ENCODE data around the gene RSPH6A.

Gene RSPH6A

DNA sequence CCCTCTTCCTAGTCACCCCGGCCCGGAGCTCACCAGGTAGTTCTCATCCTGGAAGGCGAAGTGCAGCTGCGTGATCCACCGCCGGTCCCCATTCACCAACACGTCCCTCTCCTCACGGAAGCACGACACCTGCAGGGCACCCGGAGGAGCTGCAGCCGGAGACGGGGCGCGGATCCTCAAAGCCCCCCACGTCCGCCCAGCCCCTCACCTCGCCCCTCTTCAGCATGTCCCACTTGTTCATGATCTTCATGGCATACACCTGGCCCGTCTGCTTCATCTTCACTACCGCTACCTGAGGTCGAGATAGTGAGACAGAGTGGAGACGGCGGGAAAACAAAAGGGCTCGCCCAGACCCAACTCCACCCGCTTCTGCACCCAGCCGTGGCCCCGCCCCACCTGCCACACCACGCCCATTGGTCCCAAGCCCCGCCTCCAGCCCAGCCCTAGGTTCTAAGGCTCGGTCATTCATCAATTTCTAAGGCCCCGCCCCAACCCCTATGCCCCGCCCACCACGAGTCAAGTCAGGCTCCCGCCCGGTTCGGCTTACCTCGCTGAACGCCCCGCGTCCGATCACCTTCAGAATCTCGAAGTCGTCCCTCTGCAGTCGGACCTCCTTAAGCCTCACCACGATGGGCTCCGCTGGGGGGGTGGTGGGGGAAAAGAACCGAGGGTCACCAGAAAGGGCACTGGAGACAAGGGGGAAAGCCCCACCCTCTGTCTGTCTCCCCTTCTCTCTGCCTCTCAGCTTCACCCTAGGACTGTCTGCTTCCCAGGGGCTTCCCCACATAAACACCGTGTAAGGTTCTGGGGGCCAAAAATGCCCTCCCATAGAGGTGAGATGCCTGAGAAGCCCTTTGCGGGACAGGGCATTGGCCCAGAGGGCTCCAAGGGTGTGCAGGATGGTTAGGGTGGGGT is 35.6 kb downstream of the RSPH6A start:
- peak; percentile 35 for DNase-seq

DNA sequence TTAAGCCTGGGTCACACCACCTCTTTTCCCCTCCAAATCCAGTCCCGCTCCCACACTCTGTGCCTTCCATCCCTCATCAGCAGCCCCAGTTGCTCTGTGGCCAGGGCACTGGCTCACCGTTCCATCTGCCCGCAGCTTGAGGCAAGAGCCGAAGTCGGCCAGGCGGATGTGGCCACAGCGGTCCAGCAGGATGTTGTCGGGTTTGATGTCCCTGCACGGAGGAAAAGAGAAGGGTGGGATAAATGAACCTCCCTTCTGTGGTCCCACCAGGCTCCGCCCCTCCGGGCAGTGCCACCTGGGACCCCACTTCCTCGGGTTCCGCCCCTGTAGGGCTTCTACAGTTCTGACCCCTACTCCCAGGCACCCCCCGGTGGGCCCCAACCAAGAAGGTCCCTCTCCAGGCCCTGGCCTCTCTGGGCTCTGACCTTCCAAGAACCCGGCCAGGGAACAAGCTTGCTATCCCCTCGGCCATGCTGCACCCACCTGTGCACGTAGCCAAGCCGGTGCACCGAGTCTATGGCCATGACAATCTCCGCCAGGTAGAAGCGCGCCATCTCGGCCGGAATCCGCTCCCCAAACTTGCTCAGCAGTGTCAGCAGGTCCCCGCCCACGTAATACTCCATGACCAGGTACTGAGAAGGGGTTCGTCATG is 37.0 kb downstream of the RSPH6A start:
- no peak for DNase-seq

DNA sequence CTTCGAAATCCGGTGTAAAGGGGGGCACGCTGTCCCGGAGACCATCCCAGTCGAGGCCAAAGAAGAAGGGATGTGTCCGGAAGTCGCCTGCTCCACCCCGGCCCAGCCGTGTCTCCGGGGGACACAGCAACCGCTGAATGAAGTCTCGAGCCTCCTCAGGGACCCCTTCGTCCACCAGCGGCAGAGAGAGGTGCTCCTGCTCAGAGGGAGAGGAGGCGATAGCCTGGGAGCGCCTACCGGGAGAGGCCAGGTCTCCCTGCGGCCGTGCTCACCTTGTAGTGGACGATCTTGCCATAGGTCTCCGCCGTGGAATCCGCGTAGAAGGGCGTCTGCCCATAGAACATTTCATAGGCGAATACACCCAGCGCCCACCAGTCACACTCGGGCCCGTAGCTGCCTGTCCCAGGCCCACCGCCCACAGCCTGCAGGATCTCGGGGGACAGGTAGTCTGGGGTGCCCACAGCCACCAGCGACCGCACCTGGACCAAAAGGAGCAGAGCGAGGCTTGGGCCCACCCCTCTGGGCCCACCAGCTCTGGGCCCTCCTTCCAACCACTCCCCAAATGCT is 37.6 kb downstream of the RSPH6A start:
- no peak for DNase-seq

DNA sequence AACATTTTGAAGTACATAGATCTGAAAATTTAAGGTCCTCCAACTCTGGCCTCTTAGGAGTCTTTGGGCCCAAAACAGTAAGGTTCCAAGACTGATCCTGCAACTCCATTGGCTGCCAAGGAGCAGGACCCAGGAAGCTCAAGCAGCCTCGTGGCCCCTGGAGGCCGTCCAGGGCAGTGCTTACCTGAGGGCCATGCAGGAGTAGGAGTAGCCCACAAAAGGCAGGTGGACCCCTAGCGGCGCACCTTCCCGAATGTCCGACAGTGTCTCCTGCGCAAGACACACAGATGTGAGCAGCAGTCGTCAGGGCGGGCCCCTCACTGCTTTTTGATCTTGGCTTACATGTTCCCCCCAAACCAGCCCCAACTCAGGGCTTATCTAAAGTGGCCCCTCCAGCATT is 40.3 kb downstream of the RSPH6A start:
- no peak for DNase-seq

DNA sequence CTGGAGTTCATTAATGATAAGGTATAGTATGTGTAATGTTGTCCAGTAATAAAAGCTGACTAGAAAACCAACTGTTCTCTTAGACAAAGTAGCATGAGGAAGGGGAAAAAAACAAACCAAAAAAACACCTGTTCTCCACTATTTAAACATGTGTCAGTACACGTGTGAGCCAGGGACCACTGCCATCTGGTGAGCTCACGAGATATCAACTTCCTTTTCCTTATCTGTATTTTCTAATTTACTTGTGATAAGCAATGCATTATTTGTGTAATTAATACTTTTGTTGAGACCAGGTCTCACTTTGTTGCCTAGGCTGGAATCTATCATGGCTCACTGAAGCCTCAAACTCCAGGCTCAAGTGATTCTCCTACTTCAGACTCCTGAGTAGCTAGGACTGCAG is 41.7 kb downstream of the RSPH6A start:
- no peak for DNase-seq

DNA sequence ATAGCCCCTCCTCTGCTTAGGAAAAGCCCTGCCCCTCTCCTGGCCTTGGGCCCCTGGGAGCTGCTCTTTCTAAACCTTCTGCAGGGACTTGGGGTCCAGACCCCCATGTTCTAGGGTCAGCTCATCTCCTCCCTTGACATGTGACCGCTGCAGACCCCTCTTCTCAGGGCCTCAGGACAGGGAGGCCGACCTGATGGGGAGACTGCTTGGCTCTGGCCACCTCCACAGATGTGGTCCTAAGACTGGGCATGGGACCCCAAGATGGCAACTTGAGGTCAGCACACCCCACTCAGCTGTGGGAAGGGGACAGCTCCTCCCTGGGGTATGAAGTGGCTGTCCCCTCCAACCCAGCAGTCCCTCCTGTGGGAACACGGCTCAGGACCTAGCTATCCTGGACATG is 42.2 kb downstream of the RSPH6A start:
- DNase-seq: no peak

DNA sequence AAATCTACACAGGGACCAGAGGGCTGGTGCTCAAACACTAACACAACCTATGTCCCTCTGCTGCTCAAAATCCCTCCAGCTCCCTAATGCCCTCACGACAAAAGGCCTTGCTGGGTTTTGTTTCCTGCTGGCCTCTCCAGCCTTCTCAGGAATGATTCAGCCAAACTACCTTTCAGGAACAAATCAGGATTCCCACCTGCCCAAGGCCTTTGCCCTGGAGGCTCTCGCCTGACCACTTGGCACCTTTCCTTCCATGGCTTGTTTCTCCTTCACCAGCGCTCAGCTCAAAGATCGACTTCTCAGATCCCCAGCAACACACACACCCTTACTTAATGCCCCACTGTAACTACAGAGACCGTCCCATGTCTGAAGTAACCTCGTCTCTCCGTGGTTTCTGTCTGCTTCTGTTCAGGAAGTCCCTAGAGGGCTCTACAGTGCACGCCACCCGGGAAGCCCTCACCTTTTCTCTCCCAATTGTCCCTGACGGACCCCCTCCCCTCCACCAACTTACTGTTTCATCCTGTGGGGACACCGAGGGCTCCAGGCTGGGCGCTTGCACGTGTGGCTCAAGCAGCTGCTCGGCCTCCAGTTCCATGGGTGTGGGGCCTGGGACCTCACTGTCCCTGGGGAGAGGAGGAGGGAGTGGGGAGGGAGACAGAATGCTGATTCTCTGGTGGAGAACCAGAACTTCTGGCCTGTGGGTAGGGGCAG is 42.8 kb downstream of the RSPH6A start:
- no peak for DNase-seq

DNA sequence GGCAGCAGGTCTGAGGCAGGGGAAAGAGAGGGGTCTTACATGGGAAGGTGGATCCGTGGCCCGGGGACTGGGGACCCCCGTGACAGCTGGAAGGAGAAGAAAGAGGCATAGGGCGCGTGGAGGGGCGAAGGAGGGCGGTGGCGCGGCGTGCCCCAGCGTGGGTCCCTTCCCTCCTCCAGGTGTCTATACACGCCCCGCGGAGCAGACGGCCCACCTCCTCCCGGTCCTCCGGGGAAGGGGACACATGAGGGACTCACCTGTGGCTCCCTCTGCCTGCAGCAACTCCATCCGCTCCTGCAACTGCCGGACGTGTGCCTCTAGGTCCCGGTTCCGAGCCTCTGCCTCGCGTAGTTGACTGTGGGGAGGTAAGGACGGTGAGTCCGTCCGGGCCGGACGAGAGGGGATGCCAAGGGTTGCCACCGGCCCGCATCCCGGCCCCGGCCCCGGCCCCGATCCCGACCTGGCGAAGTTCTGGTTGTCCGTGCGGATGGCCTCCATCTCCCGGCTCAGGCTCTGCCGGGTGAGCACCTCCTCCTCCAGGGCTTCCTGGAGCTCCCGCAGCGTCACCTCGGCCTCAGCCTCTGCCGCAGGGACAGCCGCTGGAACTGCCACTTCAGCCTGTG is 43.7 kb downstream of the RSPH6A start:
- DNase-seq: no peak

DNA sequence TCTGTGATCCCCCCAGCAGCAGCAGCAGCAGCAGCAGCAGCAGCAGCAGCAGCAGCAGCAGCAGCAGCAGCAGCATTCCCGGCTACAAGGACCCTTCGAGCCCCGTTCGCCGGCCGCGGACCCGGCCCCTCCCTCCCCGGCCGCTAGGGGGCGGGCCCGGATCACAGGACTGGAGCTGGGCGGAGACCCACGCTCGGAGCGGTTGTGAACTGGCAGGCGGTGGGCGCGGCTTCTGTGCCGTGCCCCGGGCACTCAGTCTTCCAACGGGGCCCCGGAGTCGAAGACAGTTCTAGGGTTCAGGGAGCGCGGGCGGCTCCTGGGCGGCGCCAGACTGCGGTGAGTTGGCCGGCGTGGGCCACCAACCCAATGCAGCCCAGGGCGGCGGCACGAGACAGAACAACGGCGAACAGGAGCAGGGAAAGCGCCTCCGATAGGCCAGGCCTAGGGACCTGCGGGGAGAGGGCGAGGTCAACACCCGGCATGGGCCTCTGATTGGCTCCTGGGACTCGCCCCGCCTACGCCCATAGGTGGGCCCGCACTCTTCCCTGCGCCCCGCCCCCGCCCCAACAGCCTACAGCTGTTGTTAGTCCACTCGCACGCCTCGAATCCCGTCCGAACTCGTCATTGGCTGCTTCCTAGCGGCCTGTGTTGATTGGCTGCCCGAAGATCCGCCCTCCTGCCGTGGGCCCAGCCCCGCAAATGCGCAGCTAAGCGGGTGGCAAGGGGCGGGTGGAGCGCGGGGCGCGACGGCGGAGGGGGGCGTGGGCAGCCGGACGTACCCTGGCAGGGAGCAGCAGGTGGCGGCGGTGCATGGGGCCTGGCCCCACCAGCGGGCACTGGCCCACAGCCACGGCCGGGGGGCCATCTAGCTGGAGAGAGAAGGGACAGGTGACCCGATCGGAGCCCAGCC is 44.7 kb downstream of the RSPH6A start:
- peak; percentile 77 for DNase-seq

DNA sequence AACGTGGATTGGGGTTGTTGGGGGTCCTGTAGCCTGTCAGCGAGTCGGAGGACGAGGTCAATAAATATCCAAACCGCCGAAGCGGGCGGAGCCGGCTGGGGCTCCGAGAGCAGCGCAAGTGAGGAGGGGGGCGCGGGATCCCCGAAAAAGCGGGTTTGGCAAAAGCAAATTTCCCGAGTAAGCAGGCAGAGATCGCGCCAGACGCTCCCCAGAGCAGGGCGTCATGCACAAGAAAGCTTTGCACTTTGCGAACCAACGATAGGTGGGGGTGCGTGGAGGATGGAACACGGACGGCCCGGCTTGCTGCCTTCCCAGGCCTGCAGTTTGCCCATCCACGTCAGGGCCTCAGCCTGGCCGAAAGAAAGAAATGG is 45.3 kb downstream of the RSPH6A start:
- DNase-seq: no peak

DNA sequence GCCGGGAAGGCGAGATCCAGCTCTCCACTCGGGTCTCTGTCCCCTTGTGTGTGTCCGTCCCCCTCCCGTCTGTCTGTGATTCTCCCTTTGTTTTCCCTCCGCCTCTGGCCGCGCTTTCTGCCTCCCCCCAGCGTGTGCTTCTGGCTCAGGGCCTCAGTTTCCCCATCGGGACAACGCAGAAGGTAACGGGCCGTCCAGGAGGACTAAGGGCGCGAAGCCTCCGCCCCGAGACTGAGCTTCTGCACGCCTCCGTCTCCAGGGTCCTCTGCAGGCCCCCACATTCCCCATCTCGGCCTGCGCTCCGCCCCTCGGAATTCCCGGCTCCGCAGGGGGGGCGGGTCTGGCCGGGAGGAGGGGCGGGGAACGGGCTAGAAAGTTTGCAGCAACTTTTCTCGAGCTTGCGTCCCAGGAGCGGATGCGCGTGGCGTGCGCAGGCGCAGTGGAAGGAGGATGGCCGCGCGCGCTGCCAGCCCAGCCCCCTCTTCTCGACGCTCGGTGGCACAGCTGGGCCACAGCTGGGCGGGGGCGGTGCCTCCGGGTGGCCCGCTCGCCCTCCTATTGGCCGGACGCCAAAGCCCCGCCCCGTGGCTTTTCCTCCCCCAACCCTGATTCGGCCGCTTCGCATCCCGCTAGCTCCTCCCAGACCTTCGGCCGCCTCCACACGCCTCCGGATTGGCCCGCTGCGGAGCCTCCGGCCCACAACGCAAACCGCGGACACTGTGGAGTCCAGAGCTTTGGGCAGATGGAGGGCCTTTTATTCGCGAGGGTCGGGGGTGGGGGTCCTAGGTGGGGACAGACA is 45.9 kb downstream of the RSPH6A start, which contains the start of gene SIX5:
Gene SIX5 (minus strand): TSS at position 269 of the 799 bp plus-strand sequence. CDS start 408 bp downstream, outside the sequence.
- peak; percentile 37 for DNase-seq

DNA sequence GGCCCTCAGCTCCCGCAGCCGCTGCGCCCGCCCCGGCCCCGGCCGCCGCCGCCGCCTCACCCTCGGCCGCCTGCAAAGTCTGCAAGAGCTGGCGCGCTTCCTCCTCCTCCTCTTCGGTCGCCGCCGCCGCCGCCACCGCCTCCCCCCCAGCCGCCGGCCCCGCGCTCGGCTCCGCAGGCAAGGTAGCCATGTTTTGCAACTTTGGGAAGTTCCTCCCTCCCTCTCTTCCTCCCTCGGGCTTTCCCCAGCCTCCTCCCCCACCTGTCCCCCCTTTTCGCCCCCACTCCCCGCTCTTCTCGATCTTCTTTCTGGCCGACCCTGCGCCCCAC is 46.5 kb downstream of the RSPH6A start:
- DNase-seq: no peak

DNA sequence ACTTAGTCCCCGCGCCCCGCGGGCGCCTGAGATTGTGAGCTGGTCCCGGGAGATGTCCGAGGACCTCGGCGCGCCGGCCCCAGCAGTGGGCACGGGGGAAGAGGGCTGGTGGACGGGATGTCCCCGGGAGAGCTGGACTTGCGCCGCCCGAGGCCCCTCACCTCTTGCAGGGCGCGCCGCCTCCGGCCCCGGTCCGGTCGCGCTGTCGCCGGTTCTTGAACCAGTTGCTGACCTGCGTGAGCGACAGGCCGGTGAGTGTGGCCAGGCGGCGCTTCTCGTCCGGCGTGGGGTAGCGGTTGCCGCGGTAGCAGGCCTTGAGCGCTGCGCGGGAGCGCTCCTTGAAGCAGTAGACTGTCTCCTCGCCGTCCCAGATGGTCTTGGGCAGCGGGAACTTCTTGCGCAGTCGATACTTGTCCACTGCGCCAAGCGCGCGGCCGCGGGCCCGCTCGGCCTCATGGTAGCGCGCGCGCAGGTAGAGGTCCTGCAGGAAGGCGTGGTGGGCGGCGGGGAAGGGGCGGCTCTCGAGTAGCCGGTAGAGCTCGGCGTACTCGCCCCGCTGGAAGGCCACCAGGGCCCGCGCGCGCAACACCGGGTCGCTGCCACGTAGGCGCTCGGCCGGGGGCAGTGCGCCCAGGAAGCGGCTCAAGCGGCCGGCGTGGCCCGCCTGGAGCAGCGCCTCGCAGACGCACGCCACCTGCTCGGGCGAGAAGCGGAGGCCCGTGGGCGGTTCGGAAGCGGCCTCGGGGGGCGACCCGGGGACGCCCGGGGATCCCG is 47.0 kb downstream of the RSPH6A start:
- no peak for DNase-seq

DNA sequence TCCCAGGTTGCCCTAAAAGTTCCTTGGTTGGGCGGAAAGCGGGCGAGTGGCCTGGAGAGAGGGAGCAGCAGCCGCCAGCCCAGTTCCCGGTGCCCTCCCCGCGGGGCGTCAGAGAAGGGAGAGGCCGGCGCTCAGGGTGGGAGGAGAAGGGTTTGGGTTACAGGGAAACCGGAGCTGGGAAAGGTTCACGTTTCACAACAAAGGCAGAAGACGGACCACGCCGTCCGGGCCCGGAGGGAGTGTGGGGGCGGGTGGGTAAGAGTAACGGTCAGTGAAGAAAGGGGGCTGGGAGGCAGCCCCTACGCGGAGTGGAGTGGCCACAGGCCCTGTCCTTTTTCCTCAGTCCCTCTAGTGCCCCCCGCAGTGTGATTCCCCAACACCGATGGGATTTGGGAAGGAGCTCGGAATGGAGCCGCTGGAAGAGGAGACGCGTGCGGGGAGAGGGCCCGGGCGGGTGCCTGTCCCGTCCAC is 47.7 kb downstream of the RSPH6A start:
- DNase-seq: no peak

DNA sequence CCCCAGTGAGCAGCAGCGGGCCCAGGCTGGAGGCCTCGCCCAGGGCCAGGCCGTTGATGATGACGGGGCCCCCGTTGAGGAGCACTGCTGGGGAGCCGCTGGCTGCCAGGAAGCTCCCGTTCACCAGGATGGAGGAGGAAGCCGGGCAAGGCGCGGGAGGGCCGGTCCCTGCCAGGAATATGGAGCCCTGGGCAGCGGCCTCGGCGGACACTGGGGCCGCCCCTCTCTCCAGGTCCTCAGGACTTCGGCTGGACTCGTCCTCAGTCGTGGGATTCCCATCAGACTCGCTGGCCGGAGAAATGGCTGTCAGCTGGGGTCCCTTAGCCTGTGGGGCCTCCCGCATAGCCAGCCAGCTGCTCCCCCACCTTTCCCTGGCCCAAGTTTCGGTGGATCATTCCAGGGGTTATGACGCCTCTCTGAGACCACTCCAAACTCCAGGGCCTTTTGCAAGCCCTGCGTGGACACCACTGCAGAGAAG is 48.2 kb downstream of the RSPH6A start:
- no peak for DNase-seq

DNA sequence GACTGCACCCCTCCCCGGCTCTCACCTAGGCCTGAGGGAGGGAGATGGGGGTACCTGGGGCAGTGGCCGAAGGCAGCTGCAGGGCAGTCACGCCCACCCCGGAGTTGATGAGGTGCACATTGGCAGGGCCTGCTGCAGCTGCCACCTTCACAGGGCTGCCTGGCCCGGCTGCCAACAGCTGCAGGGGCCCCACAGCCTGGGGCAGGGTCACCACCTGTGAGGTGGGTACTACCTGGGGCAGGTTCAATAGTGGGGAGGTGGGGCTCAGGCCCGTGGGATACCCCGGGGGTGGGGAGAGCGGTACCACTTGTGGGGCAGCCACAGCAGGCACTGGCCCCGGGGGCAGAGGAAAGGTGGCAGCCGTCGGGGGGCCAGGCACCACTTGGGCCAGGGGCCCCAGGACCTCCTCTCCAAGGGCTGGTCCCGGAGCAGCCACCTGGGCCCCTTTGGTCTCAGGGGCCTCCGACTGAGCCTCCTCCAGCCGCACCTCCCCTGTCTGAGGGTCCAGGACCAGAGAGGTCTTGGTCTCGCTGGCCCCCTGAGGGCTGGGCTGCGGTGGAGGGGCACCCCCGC is 48.7 kb downstream of the RSPH6A start:
- no peak for DNase-seq

DNA sequence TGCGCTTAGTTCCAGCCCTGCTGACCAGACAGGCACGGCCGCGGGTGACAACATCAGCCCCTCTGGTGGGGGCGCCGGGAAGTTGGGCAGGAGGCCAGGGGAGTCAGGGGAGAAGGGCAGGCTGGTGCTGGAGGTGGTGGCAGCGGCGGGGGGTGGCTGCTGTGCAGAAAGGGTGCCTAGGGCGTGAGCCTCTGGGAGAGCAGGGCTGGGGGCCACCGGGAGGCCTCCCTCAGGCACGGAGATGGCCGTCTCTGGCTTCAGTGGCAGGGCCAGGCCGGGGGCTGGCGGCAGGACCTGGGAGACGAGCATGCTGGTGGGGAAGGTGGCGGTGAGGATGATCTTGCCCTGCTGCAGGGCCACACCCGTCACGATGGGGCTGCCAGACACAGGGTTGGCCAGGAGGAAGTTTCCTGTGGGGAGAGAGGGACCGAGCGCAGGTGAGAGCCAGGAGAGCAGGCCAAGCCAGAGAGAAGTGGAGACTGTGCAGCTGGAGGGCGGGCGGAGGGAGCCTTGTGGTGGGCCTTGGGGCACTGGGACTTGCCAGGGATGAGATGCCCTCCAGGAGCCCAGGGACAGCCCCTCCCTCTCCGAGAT is 49.3 kb downstream of the RSPH6A start:
- DNase-seq: no peak

DNA sequence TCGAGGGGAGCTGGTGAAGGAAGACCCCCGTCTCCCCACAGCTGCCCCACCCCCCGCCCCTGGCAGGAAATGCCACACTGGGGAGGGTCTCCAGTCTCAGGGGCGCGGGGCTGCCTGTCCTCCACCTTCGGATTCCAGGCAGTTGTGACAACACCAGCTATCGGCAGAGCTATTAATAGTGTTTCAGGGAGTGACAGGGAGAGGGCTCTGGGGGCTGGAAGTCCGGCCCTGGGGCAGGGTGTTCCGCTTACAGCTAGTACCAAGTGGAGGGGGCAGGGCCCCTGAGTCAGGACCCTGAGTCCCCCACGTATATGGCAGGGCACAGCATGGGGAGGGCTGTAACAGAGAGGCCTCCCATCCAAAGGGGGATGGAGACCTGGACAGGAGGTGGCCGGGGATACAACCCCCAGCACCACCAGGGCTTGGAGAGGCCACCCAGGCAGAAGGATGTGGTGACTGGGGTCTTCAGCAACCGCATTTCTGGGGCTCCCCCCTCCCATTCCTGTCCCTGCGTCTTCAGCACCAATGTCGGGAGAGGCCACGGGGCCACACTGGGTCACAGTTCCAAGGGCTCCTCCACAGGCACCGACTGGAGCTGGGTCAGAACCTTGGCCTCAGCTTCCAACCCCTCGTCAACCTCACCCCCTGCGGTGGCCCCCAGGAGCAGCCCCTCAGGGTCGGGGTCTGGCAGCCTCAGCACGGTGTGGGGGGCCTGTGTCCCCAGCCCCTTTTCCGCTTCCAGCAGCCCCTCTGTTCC is 50.0 kb downstream of the RSPH6A start:
- DNase-seq: no peak

All from NCI-H2081 treated with DMSO at 0.1 percent for 48 hours (cell line).